ENCODE results near the gene C14orf93.

The C14orf93 gene

GRCh38 chr14:22993517-22993916 is 16.4 kb downstream of the C14orf93 start:
- no peak for DNase-seq (ENCODE audit: low spot score)

GRCh38 chr14:22991852-22992251 is 18.1 kb downstream of the C14orf93 start:
- no peak for DNase-seq (ENCODE audit: low spot score)

- no peak for DNase-seq (ENCODE audit: low spot score)
Measured at GRCh38 chr14:22987291-22987690, 22.7 kb downstream of the C14orf93 start.

GRCh38 chr14:22986508-22987054 is 23.4 kb downstream of the C14orf93 start:
- peak; percentile 93 for DNase-seq (ENCODE audit: low spot score)

GRCh38 chr14:22985894-22986507 is 23.9 kb downstream of the C14orf93 start:
- no peak for DNase-seq (ENCODE audit: low spot score)

GRCh38 chr14:22984959-22985658 is 24.8 kb downstream of the C14orf93 start:
- no peak for DNase-seq (ENCODE audit: low spot score)

- peak; percentile 35 for DNase-seq (ENCODE audit: low spot score)
Measured at GRCh38 chr14:22982477-22983245, 27.3 kb downstream of the C14orf93 start, which contains the start of gene AJUBA. TSS of gene AJUBA (minus strand) at chr14:22982551. CDS start at chr14:22982266, 285 bp downstream.

- no peak for DNase-seq (ENCODE audit: low spot score)
Measured at GRCh38 chr14:22981876-22982476, 28.0 kb downstream of the C14orf93 start.

GRCh38 chr14:22981090-22981875 is 28.7 kb downstream of the C14orf93 start:
- DNase-seq (ENCODE audit: low spot score): no peak

- no peak for DNase-seq (ENCODE audit: low spot score)
Measured at GRCh38 chr14:22980672-22981089, 29.3 kb downstream of the C14orf93 start.

- no peak for DNase-seq (ENCODE audit: low spot score)
Measured at GRCh38 chr14:22979748-22980392, 30.1 kb downstream of the C14orf93 start.

GRCh38 chr14:22978981-22979671 is 30.8 kb downstream of the C14orf93 start:
- no peak for DNase-seq (ENCODE audit: low spot score)

GRCh38 chr14:22978487-22978837 is 31.5 kb downstream of the C14orf93 start:
- no peak for DNase-seq (ENCODE audit: low spot score)

- DNase-seq (ENCODE audit: low spot score): no peak
Measured at GRCh38 chr14:22977684-22978486, 32.1 kb downstream of the C14orf93 start.

- DNase-seq (ENCODE audit: low spot score): no peak
Measured at GRCh38 chr14:22977434-22977683, 32.6 kb downstream of the C14orf93 start.

- DNase-seq (ENCODE audit: low spot score): no peak
Measured at GRCh38 chr14:22976620-22977433, 33.1 kb downstream of the C14orf93 start.

GRCh38 chr14:22974530-22975313 is 35.2 kb downstream of the C14orf93 start:
- no peak for DNase-seq (ENCODE audit: low spot score)
